HepG2 (cell line): ENCODE measurements around the gene KSR1.

Experiments used
- NR2F1 ChIP-seq, 2 experiments: fragments of 450-650 bp in 1 of 2; formaldehyde crosslinking in 1 of 2; IDR thresholded peaks; 2 replicates each; pipeline versions ENCODE4 v1.5.0 to v1.6.1; 2016 to 2020; ENCODE audit warnings: mild to moderate bottlenecking in 1 of 2, missing compliant biosample characterization in 1 of 2, missing genetic modification reagents in 1 of 2, moderate library complexity in 1 of 2
- ZFP1 ChIP-seq: IDR thresholded peaks from 2 replicates; pipeline ENCODE4 v1.6.1; 2016
- ZKSCAN1 ChIP-seq: fragments of 150-350 bp; IDR thresholded peaks from 2 replicates; pipeline ENCODE4 v1.6.1; 2014; ENCODE audit warnings: low read length
- ZNF124 ChIP-seq: sonication (generic); formaldehyde crosslinking; IDR thresholded peaks from 2 replicates; pipeline ENCODE4 v1.4.0; 2020; ENCODE audit warnings: missing genetic modification reagents
- TF ChIP-seq, protein P1 (sequence below): sonication (generic); formaldehyde crosslinking; IDR thresholded peaks from 2 replicates; pipeline ENCODE4 v1.5.0; 2020; ENCODE audit warnings: mild to moderate bottlenecking, missing genetic modification reagents, moderate library complexity

DNA sequence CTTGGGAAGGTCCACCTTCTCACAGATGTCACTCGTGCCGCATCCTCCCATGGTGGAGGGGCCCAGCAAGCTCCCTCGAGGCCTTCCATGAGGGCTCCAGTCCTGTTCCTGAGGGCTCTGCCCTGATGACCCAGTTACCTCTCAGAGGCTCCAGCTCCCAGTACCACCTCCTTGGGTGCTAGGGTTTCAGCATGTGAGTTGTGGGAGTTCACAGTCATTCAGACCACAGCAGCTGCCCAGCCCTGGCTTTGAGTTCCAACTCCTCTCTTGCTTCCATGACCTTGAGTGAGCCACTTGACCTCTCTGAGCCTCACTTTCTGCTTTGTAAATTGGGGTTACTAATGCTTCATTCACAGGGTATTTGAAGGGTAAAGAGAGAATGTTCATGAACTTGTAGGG lies 137.6 kb downstream of the KSR1 start:
- TF ChIP-seq, protein P1, sequence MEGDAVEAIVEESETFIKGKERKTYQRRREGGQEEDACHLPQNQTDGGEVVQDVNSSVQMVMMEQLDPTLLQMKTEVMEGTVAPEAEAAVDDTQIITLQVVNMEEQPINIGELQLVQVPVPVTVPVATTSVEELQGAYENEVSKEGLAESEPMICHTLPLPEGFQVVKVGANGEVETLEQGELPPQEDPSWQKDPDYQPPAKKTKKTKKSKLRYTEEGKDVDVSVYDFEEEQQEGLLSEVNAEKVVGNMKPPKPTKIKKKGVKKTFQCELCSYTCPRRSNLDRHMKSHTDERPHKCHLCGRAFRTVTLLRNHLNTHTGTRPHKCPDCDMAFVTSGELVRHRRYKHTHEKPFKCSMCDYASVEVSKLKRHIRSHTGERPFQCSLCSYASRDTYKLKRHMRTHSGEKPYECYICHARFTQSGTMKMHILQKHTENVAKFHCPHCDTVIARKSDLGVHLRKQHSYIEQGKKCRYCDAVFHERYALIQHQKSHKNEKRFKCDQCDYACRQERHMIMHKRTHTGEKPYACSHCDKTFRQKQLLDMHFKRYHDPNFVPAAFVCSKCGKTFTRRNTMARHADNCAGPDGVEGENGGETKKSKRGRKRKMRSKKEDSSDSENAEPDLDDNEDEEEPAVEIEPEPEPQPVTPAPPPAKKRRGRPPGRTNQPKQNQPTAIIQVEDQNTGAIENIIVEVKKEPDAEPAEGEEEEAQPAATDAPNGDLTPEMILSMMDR: no peak
- no peak for TF ChIP-seq ZNF124 (CRISPR knock-in tag)
- no peak for TF ChIP-seq NR2F1 (CRISPR knock-in tag; IDR thresholded peaks at IDR 0.05)
- no peak for TF ChIP-seq ZFP1 (CRISPR knock-in tag)
- no peak for TF ChIP-seq ZKSCAN1
